ENCODE data around the gene PCP4L1. TPM values are rescaled to one million over a fixed set of nuclear protein-coding genes. Genes with fewer than 3 reads are reported as not detected.
"Not testable (repeated sequence)": the region's sequence is repeated elsewhere in the genome, so short reads cannot be mapped to it uniquely, and the experiment has no call there.

Gene PCP4L1
- total RNA-seq, 1 donor from 2014 or later, result 0.52 TPM

DNA sequence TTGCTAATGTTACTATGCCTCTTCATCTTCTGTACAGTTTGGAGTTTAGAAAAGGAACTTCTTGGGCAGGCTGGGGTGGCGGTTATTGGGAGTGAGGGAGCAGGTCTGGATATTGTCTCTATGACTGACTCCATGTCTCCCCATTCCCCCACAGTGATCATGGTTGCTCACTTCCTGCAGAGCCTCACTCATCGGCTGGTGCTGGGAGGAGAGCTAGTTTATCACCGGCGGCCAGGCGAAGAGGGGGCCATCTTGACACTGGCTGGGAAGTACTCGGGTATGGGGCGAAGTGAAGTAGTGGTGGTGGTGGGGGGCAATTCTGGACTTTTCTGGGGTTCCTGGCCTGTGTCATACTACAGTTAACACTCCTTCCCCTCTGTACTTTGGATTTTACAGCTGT lies 30.5 kb upstream of the PCP4L1 start:
- peaks cover 20 to 25% (median 22%) of the 10 kb centered on the region in 3 donors for H3K4me1 ChIP-seq (ENCODE audit: control insufficient read depth in 3 of 3, insufficient read depth in 3 of 3, low read length in 3 of 3)
- no peak overlapping the region for H3K4me3 ChIP-seq (ENCODE audit: low read length in 3 of 3)
- no peak overlapping the region for H3K9ac ChIP-seq (ENCODE audit: low read depth in 1 of 3, low read length in 3 of 3)
- H3K27me3 ChIP-seq (ENCODE audit: control insufficient read depth in 3 of 3, insufficient read depth in 3 of 3, low read length in 3 of 3), result no peaks in the 10 kb centered on the region
- H3K36me3 ChIP-seq (ENCODE audit: control insufficient read depth in 3 of 3, insufficient read depth in 3 of 3, low read length in 3 of 3), result peaks cover 24 to 32% (median 27%) of the 10 kb centered on the region in 3 donors
- H3K9me3 ChIP-seq (ENCODE audit: control insufficient read depth in 3 of 3, low read length in 3 of 3), result no peaks in the 10 kb centered on the region
- no peak overlapping the region for H3K27ac ChIP-seq (ENCODE audit: low read depth, low read length)

DNA sequence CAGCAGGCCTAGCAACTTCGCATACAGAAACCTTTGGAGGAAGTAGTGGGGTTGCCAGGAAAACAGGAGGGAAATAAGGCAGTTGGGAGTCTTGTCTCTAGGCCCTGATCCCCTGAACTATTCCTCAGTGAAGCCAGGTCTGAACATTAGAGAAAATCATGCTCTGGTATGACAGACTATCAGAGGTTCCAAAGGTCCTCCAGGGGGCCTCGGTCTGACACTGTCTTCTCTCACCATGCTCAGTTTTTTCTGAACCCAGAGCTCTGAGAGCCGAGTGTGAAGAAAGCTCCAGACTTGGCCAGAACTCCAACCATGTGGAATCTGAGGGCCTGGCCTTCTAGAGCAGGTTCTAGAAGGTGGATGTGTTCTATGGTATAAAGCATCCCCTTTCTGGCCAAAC lies 28.6 kb upstream of the PCP4L1 start:
- Histone ChIP-seq H3K9ac (ENCODE audit: low read depth in 1 of 3, low read length in 3 of 3) (no peak overlapping the region), H3K4me3 (ENCODE audit: low read length in 3 of 3) (no peak overlapping the region), H3K4me1 (ENCODE audit: control insufficient read depth in 3 of 3, insufficient read depth in 3 of 3, low read length in 3 of 3) (peaks cover 20 to 25% (median 22%) of the 10 kb centered on the region in 3 donors), H3K9me3 (ENCODE audit: control insufficient read depth in 3 of 3, low read length in 3 of 3) (no peaks in the 10 kb centered on the region), H3K36me3 (ENCODE audit: control insufficient read depth in 3 of 3, insufficient read depth in 3 of 3, low read length in 3 of 3) (peaks cover 24 to 32% (median 27%) of the 10 kb centered on the region in 3 donors), H3K27me3 (ENCODE audit: control insufficient read depth in 3 of 3, insufficient read depth in 3 of 3, low read length in 3 of 3) (no peaks in the 10 kb centered on the region), H3K27ac (ENCODE audit: low read depth, low read length) (no peak overlapping the region)

DNA sequence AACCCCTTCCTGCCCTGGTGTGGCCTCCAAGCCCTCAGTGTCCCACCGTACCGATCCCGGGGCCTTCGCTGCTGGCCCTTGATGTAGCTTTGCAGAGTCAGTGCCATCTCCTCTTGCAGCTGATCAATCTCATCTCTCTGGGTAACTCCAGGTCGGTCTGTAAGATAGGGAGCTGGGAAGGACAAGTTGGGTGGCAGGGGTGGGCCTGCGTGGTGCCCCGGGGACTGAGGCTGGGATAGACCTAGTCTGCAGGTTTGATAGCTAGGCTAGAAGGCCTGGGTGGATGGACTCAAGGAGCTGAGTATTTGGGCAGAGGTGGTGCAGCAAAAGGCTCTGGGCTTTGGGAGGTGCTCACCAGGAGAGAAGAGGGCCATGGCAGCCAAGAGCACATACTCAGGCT lies 27.8 kb upstream of the PCP4L1 start:
- H3K27ac ChIP-seq (ENCODE audit: low read depth, low read length), result no peak overlapping the region
- no peak overlapping the region for H3K4me3 ChIP-seq (ENCODE audit: low read length in 3 of 3)
- no peaks in the 10 kb centered on the region for H3K27me3 ChIP-seq (ENCODE audit: control insufficient read depth in 3 of 3, insufficient read depth in 3 of 3, low read length in 3 of 3)
- H3K9me3 ChIP-seq (ENCODE audit: control insufficient read depth in 3 of 3, low read length in 3 of 3), result no peaks in the 10 kb centered on the region
- H3K9ac ChIP-seq (ENCODE audit: low read depth in 1 of 3, low read length in 3 of 3), result no peak overlapping the region
- peaks cover 16 to 18% (median 16%) of the 10 kb centered on the region in 3 donors for H3K4me1 ChIP-seq (ENCODE audit: control insufficient read depth in 3 of 3, insufficient read depth in 3 of 3, low read length in 3 of 3)
- H3K36me3 ChIP-seq (ENCODE audit: control insufficient read depth in 3 of 3, insufficient read depth in 3 of 3, low read length in 3 of 3), result peaks cover 24 to 32% (median 27%) of the 10 kb centered on the region in 3 donors

DNA sequence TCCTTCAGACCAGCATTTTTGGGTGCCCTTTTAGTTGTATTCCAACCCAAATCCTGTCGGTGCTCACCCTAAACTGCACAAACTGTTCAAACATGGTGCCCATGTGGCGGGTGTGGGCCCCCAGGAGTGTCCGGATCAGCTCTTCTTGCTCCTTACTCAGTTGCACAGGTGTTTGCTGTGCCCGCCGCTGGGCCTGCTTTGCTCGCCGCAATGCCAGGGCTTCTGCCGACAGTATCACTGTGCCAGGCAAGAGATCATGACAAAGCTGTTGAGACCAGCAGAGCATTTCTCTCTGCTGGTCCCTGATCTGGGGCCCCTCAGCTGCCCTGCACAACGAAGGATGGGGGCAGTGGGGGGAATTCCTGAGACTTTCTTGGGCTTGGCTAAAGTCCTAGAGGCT lies 25.4 kb upstream of the PCP4L1 start:
- H3K9me3 ChIP-seq (ENCODE audit: control insufficient read depth in 3 of 3, low read length in 3 of 3), result no peaks in the 10 kb centered on the region
- no peak overlapping the region for H3K9ac ChIP-seq (ENCODE audit: low read depth in 1 of 3, low read length in 3 of 3)
- no peaks in the 10 kb centered on the region for H3K4me1 ChIP-seq (ENCODE audit: control insufficient read depth in 3 of 3, insufficient read depth in 3 of 3, low read length in 3 of 3)
- H3K27ac ChIP-seq (ENCODE audit: low read depth, low read length), result no peak overlapping the region
- peaks cover 21 to 28% (median 26%) of the 10 kb centered on the region in 3 donors for H3K36me3 ChIP-seq (ENCODE audit: control insufficient read depth in 3 of 3, insufficient read depth in 3 of 3, low read length in 3 of 3)
- H3K27me3 ChIP-seq (ENCODE audit: control insufficient read depth in 3 of 3, insufficient read depth in 3 of 3, low read length in 3 of 3), result no peaks in the 10 kb centered on the region
- H3K4me3 ChIP-seq (ENCODE audit: low read length in 3 of 3), result no peak overlapping the region

DNA sequence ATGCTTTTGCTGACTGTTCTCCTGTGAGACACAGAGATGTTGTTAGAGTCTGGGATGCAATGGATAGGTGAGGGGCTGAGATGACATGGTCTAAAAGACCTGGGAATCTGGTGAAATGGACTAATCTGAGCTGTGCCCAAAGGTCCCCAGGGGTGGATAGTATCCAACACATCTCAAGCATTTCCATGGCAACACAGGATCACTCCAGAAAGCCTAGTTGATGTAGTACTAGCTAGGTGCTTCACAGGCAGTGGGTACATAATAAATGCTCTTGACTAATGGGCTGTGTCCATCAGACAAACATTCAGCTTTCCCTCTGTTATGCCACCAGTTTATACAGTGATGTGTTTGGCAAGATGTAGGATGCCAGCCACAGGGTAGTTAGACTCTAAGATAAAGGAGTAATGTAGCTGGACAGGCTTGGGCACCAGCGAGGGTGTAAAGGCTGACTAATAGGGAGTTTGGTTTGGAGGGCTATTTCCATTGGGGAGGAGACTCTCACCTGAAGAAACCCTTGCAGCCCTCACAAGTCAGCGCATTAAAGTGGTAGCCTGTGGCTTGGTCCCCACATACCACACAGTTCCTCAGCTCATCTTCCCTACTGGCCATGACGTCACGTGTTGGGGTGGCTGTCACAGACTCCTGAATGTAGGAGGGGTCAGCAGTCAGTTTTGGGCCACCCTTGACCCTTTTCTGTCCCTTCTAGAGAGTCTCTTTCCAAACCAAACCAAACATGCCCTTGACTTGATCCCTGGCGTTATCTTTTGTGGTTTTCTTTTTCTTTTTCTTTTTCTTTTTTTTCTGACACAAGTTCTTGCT lies 22.4 kb upstream of the PCP4L1 start:
- Histone ChIP-seq H3K4me3 (ENCODE audit: low read length in 3 of 3) (no peak overlapping the region), H3K9me3 (ENCODE audit: control insufficient read depth in 3 of 3, low read length in 3 of 3) (no peaks in the 10 kb centered on the region), H3K36me3 (ENCODE audit: control insufficient read depth in 3 of 3, insufficient read depth in 3 of 3, low read length in 3 of 3) (no peaks in the 10 kb centered on the region), H3K27me3 (ENCODE audit: control insufficient read depth in 3 of 3, insufficient read depth in 3 of 3, low read length in 3 of 3) (peaks cover 0 to 4% (median 0%) of the 10 kb centered on the region in 3 donors), H3K4me1 (ENCODE audit: control insufficient read depth in 3 of 3, insufficient read depth in 3 of 3, low read length in 3 of 3) (no peaks in the 10 kb centered on the region), H3K27ac (ENCODE audit: low read depth, low read length) (no peak overlapping the region), H3K9ac (ENCODE audit: low read depth in 1 of 3, low read length in 3 of 3) (no peak overlapping the region)

DNA sequence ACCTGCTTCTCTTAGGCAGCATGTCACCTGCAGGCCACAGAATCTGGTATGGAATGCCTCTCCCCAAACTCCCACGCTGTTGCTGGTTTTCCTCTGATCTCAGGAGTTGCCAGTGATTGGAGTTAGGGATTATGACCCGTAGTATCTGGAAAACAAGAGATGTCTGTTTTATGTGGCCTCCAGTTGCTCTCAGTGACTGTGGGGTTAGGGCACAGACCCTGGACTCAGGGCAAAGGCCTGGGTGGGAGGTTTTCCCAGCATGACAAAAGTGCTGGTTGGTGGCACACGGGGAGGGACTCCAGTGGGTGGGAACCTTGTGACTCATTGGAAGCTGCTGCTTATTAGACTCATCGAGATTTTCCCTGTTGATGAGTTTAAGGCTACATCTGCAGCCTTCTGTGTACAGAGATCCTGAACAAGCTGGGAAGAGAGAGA lies 20.5 kb upstream of the PCP4L1 start, which contains the start of gene NR1I3:
NR1I3 (minus strand) TSS at position 165 of the 435 bp plus-strand sequence. CDS start 1,638 bp downstream, outside the sequence.
- H3K9ac ChIP-seq (ENCODE audit: low read depth in 1 of 3, low read length in 3 of 3), result no peak within 1 kb of the TSS
- no peak within 1 kb of the TSS for H3K27ac ChIP-seq (ENCODE audit: low read depth, low read length)
- H3K9me3 ChIP-seq (ENCODE audit: control insufficient read depth in 3 of 3, low read length in 3 of 3), result no peaks in the 10 kb centered on the region
- no peaks in the 10 kb centered on the region for H3K4me1 ChIP-seq (ENCODE audit: control insufficient read depth in 3 of 3, insufficient read depth in 3 of 3, low read length in 3 of 3)
- no peak within 1 kb of the TSS for H3K4me3 ChIP-seq (ENCODE audit: low read length in 3 of 3)
- H3K36me3 ChIP-seq (ENCODE audit: control insufficient read depth in 3 of 3, insufficient read depth in 3 of 3, low read length in 3 of 3), result no peaks in the 10 kb centered on the region
- peaks cover 0 to 5% (median 4%) of the 10 kb centered on the region in 3 donors for H3K27me3 ChIP-seq (ENCODE audit: control insufficient read depth in 3 of 3, insufficient read depth in 3 of 3, low read length in 3 of 3)

DNA sequence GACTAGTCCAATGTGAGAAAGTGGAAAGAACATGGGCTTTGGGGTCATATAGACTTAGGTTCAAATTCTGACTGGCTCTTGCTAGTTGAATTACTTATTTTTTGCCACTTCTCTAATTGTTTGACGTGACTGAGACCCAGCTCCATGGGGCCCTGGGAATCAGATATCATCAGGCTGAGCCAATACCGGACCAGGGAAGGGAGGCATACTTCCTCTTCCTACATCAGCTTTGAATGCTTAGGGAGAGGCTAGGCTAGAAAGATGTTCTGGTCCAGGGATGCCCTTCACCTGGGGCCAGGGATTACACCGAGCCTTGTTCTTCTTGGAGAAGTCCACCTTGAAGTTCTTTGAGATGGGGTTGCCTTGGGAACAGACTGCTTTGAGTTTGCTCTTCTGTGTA lies 16.9 kb upstream of the PCP4L1 start:
- H3K9ac ChIP-seq (ENCODE audit: low read depth in 1 of 3, low read length in 3 of 3), result no peak overlapping the region
- H3K9me3 ChIP-seq (ENCODE audit: control insufficient read depth in 3 of 3, low read length in 3 of 3), result no peaks in the 10 kb centered on the region
- no peaks in the 10 kb centered on the region for H3K4me1 ChIP-seq (ENCODE audit: control insufficient read depth in 3 of 3, insufficient read depth in 3 of 3, low read length in 3 of 3)
- H3K27me3 ChIP-seq (ENCODE audit: control insufficient read depth in 3 of 3, insufficient read depth in 3 of 3, low read length in 3 of 3), result peaks cover 0 to 5% (median 4%) of the 10 kb centered on the region in 3 donors
- H3K36me3 ChIP-seq (ENCODE audit: control insufficient read depth in 3 of 3, insufficient read depth in 3 of 3, low read length in 3 of 3), result no peaks in the 10 kb centered on the region
- no peak overlapping the region for H3K4me3 ChIP-seq (ENCODE audit: low read length in 3 of 3)
- no peak overlapping the region for H3K27ac ChIP-seq (ENCODE audit: low read depth, low read length)

DNA sequence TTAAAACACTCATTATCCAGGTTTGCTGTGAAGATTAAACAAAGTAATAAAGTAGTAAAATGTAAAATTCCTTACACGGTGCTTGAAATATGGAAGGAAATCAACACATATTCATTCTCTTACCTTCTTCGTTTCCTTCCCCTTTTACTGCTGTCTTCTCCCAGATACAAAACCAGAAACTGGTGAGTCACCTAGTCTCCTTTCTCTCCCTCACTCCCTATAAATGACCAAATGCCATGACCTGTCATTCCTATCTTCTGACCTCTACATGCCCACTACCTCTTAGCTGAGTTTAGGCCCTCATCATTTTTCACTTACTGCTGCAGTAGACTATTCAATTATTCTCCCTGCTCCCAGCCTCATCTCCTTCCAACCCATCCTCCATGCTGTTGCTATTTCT lies 16.2 kb upstream of the PCP4L1 start:
- Histone ChIP-seq H3K9ac (ENCODE audit: low read depth in 1 of 3, low read length in 3 of 3) (no peak overlapping the region), H3K27me3 (ENCODE audit: control insufficient read depth in 3 of 3, insufficient read depth in 3 of 3, low read length in 3 of 3) (peaks cover 0 to 5% (median 4%) of the 10 kb centered on the region in 3 donors), H3K4me1 (ENCODE audit: control insufficient read depth in 3 of 3, insufficient read depth in 3 of 3, low read length in 3 of 3) (no peaks in the 10 kb centered on the region), H3K9me3 (ENCODE audit: control insufficient read depth in 3 of 3, low read length in 3 of 3) (no peaks in the 10 kb centered on the region), H3K4me3 (ENCODE audit: low read length in 3 of 3) (no peak overlapping the region), H3K36me3 (ENCODE audit: control insufficient read depth in 3 of 3, insufficient read depth in 3 of 3, low read length in 3 of 3) (no peaks in the 10 kb centered on the region), H3K27ac (ENCODE audit: low read depth, low read length) (no peak overlapping the region)

DNA sequence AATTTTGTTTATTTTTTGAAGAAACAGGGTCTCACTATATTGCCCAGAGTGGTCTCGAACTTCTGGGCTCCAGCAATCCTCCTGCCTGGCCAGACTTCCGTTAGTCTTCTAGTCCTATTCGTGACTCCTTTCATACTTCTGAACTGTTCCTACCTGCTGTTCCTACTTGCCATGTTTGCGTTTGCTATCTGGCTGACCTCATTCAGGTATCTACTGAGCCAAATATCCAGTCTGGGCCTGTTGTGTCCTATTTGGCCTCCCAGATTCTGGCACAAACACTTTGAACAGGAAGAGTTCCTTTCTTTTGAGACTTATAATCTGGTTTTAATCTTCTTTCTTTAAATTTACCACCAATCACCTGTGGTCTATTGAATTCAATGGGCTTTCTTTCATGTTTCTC lies 13.7 kb upstream of the PCP4L1 start:
- no peaks in the 10 kb centered on the region for H3K36me3 ChIP-seq (ENCODE audit: control insufficient read depth in 3 of 3, insufficient read depth in 3 of 3, low read length in 3 of 3)
- H3K4me3 ChIP-seq (ENCODE audit: low read length in 3 of 3), result no peak overlapping the region
- no peak overlapping the region for H3K9ac ChIP-seq (ENCODE audit: low read depth in 1 of 3, low read length in 3 of 3)
- H3K9me3 ChIP-seq (ENCODE audit: control insufficient read depth in 3 of 3, low read length in 3 of 3), result no peaks in the 10 kb centered on the region
- peaks cover 0 to 5% (median 4%) of the 10 kb centered on the region in 3 donors for H3K27me3 ChIP-seq (ENCODE audit: control insufficient read depth in 3 of 3, insufficient read depth in 3 of 3, low read length in 3 of 3)
- H3K27ac ChIP-seq (ENCODE audit: low read depth, low read length), result no peak overlapping the region
- no peaks in the 10 kb centered on the region for H3K4me1 ChIP-seq (ENCODE audit: control insufficient read depth in 3 of 3, insufficient read depth in 3 of 3, low read length in 3 of 3)

DNA sequence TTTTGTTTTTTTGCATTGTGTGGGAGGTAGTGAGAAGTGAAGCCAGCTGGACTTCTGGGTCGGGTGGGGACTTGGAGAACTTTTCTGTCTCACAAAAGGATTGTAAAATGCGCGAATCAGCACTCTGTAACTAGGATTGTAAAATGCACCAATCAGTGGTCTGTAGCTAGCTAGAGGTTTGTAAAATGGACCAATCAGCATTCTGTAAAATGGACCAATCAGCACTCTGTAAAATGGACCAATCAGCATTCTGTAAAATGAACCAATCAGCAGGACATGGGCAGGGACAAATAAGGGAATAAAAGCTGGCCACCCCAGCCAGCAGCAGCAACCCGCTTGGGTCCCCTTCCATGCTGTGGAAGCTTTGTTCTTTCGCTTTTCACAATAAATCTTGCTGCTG lies 8.4 kb upstream of the PCP4L1 start:
- not testable (repeated sequence) for H3K36me3 ChIP-seq (ENCODE audit: control insufficient read depth in 3 of 3, insufficient read depth in 3 of 3, low read length in 3 of 3); H3K27me3 ChIP-seq (ENCODE audit: control insufficient read depth in 3 of 3, insufficient read depth in 3 of 3, low read length in 3 of 3); H3K4me1 ChIP-seq (ENCODE audit: control insufficient read depth in 3 of 3, insufficient read depth in 3 of 3, low read length in 3 of 3); H3K9me3 ChIP-seq (ENCODE audit: control insufficient read depth in 3 of 3, low read length in 3 of 3); H3K9ac ChIP-seq (ENCODE audit: low read depth in 1 of 3, low read length in 3 of 3); H3K4me3 ChIP-seq (ENCODE audit: low read length in 3 of 3); H3K27ac ChIP-seq (ENCODE audit: low read depth, low read length)

Measured in skeletal muscle tissue (tissue), 4 donors.